HG03457 (cell line): ENCODE results near the gene MMADHC.
"Not testable (repeated sequence)": the region's sequence is repeated elsewhere in the genome, so short reads cannot be mapped to it uniquely, and the experiment has no call there.

ENCODE experiments used
- ATAC-seq: cut with Tn5 transposase; IDR thresholded peaks from one replicate; pipeline ENCODE4 v1.9.1; 2021; ENCODE audit warnings: moderate number of reproducible peaks; ENCODE audit not compliant: unreplicated experiment

The MMADHC gene

DNA sequence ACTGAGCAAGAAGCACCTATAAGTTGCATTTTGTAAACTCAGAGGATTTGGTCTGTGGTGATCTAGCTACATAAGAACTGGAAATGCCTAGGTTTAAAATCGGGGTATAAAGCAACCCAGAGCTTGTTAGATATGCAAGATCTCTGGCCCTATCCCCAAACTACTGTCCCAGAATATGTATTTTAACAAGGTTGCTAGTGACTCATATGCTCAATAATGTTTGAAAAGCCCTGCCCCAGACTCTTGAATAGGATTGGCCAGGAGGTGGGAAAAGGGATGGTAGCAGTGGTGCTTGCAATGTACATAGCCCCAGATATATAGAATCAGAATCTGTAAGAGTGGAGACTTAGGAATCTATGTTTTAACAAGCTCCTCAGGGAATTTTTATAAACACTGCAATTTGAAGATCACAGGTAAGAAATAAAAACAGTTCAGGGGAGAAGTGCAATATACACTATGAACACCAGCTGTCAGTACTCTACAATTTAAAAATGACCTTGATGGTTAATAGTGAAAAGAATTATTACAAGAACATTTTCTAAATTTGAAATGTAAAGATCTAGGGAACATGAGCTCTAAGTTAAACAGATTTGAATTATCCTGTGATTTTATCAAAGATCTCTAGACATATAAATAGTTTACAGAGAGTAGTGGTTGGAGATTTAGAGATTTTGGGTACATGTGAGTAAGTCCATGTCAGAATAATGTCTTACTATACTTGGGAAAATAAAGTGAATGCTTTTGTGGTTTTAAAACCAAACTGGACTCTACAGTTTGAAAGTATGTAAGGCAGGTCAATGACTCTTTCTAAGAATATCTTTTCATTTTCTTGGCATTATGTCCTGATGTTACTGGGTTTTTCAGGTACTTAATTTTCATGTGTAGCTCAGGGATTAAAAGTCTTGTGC, 7.7 kb upstream of the MMADHC start:
- no peak for ATAC-seq

- no peak for ATAC-seq
Measured at GRCh38 chr2:149594411-149594810, 6.8 kb upstream of the MMADHC start.

GRCh38 chr2:149587950-149588487, 444 bp upstream of the MMADHC start:
- ATAC-seq = peak; percentile 12

DNA sequence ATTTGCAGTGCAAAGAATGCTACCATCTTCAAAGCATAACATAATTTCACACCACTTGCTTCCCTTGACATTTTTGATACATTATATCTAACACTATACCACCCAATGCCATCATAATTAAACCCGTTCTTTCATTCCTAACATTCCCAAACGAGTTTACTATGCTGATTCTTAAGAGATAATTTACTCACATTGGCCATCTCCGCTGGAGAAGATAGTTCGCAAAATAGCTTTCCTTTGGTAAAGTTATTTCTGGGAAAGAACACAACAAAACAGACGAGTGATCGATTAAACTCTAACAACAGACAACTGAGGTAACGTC, 716 bp downstream of the MMADHC start:
- no peak for ATAC-seq

DNA sequence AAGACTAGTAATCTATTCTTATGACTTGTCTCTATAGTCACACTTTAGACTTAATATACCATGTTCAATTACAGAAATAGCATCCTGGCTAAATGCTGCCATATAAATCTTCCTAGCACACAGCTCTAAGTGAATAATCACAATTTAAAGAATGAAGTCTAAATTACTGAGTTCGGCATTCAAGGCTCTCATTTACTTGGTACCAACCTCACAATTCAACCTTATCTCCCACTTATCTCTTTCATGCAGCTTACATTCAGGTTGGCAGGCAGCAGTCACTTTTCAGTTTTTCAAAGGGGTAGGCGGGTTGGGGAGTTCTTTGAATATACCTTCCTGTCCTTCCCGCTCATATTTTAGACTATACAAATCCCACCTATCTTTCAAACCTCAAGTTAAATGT, 1.5 kb downstream of the MMADHC start:
- ATAC-seq = no peak

GRCh38 chr2:149585166-149585885, 2.2 kb downstream of the MMADHC start:
- ATAC-seq = no peak

GRCh38 chr2:149579972-149580882, 7.3 kb downstream of the MMADHC start:
- ATAC-seq = no peak

GRCh38 chr2:149577269-149577668, 10.3 kb downstream of the MMADHC start:
- no peak for ATAC-seq

DNA sequence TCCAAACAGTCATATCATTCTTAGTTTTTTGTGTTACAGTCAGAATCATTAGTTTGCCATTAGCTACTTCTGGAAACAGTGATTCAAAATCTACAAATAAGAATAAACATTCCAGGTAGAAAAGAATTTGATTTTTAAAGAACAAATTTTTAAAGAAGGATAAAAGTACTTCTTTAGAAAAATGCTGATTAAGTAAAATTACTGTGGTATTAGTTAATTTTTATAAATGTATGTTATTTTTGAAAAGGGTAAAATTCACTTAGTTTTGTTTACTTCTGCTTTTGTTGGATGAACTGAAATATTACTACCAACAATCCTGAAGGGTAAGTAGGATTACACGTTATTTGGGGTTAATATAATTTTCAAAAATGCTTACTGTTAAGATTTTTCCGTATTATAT, 11.8 kb downstream of the MMADHC start:
- no peak for ATAC-seq

DNA sequence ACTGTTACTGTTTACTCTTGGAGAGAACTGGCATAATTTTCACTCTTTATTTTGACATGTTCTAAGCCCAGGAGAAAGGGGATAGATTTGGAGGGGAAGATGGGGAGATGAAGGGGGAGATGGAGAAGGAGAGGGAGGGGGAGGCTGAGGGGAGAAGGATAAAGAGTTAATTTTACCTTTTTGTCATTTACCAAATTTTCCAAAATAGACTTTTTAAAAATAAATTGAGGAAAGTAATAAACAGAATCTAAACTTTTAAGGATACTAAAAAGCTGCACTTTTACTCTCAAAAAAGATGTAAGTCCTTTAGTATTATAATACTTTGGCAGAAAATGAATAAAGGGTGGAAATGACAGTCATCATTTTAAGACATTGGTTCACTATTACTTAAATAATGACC, 12.3 kb downstream of the MMADHC start:
- no peak for ATAC-seq

GRCh38 chr2:149573760-149574159, 13.8 kb downstream of the MMADHC start:
- no peak for ATAC-seq

- no peak for ATAC-seq
Measured at GRCh38 chr2:149572102-149572953, 15.2 kb downstream of the MMADHC start.

DNA sequence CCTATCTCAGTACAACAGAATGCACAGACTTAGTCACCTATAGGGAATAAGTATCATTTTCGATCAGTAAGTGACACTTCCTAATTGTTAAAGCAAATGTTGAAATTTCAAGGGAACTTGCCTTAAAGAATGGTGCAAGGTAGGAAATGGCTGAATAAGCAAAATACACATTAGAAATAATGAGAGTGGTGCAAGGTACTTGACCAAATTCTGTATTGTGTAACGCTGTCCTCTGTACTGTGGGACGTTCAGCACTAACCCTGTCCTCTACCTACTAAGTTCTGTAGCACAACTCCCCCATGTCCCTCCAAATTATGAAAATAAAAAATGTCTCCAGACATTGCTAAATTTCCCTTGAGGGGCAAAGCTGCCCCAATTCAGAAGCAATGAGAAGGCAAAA, 19.4 kb downstream of the MMADHC start:
- ATAC-seq = no peak

DNA sequence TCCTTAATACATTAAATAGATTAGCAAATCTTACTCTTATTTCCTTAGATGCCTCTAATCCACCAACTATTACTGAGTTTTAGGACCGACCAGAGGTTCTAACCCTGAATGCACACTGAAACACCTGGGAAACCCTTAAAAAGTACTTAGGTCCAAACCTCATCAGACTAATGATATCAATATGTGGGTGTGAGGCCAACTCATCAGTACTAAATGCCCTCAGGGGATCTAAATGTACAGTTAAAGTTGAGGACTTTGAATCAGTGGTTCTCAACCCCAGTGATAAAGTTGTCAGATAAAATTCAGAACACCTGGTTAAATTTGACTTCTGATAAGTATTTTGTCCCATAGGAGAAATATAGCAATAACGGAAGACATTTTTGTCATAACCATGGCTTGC, 20.9 kb downstream of the MMADHC start:
- no peak for ATAC-seq

- ATAC-seq = not testable (repeated sequence)
Measured at GRCh38 chr2:149565625-149566024, 21.9 kb downstream of the MMADHC start.

GRCh38 chr2:149564983-149565382, 22.6 kb downstream of the MMADHC start:
- ATAC-seq = no peak

DNA sequence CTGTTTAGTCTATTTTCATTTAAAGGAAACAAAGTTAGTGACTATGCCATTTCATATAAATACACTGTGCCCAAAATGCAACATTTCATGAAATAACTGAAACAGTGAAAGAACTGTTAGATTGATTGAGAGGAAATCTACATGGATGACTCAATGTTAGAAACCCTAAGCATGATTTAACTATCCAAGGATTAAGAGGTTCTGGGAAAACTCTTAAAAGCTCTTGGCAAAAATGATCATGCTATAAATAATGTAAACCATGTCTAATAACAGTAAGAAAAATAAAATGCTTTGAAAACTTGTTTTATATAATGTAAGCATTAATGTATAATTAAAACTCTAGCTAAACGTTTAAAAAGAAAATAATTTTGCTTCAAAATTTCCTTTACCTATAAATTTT, 23.5 kb downstream of the MMADHC start:
- ATAC-seq = no peak

- peak; percentile 81 for ATAC-seq
Measured at GRCh38 chr2:149562324-149562723, 25.3 kb downstream of the MMADHC start.

GRCh38 chr2:149561309-149561926, 26.2 kb downstream of the MMADHC start:
- no peak for ATAC-seq
